KMS-11 (cell line): Measurements from ENCODE around the gene E2F6.

Experiments
- H2AFZ ChIP-seq: fragments of 200-600 bp; sonication (generic); 2 replicates; pipeline ENCODE4 v1.6.1; 2016; ENCODE audit warnings: antibody characterized with exemption, mixed run types, low read depth
- H3K27ac ChIP-seq: fragments of 200-600 bp; sonication (generic); 2 replicates; pipeline ENCODE4 v1.6.1; 2016; ENCODE audit warnings: mild to moderate bottlenecking, mixed run types
- H3K27me3 ChIP-seq: fragments of 200-600 bp; sonication (generic); 2 replicates; pipeline ENCODE4 v1.6.1; 2017; ENCODE audit warnings: mild to moderate bottlenecking, low read depth, mixed run types, moderate library complexity; ENCODE audit not compliant: insufficient read depth
- H3K36me3 ChIP-seq: fragments of 200-600 bp; sonication (generic); 2 replicates; pipeline ENCODE4 v1.6.1; 2017; ENCODE audit warnings: mild to moderate bottlenecking, mixed run types; ENCODE audit not compliant: insufficient read depth
- H3K4me1 ChIP-seq: fragments of 200-600 bp; sonication (generic); 2 replicates; pipeline ENCODE4 v1.6.1; 2016; ENCODE audit warnings: mild to moderate bottlenecking, low read depth, mixed run types; ENCODE audit not compliant: poor library complexity, severe bottlenecking
- H3K4me2 ChIP-seq: fragments of 200-600 bp; sonication (generic); 2 replicates; pipeline ENCODE4 v1.7.0; 2016; ENCODE audit warnings: mild to moderate bottlenecking, mixed run types
- H3K4me3 ChIP-seq: fragments of 200-600 bp; sonication (generic); IDR thresholded peaks from 2 replicates; pipeline ENCODE4 v1.6.1; 2017; ENCODE audit warnings: low read depth, low read length, mixed read lengths; ENCODE audit not compliant: insufficient read depth
- H3K79me2 ChIP-seq: fragments of 200-600 bp; sonication (generic); 2 replicates; pipeline ENCODE4 v1.6.1; 2016; ENCODE audit warnings: low read depth, mixed run types; ENCODE audit not compliant: insufficient read depth
- H3K9ac ChIP-seq: fragments of 200-600 bp; sonication (generic); 2 replicates; pipeline ENCODE4 v1.6.1; 2016; ENCODE audit warnings: mild to moderate bottlenecking, mixed run types
- H4K20me1 ChIP-seq: fragments of 200-600 bp; sonication (generic); 2 replicates; pipeline ENCODE4 v1.6.1; 2016; ENCODE audit warnings: mild to moderate bottlenecking, mixed run types; ENCODE audit not compliant: insufficient read depth
- TF ChIP-seq, protein P1 (sequence below): fragments of 200-600 bp; sonication (generic); conservative IDR thresholded peaks from 2 replicates; pipeline ENCODE4 v1.6.1; 2017; ENCODE audit warnings: low read depth, mild to moderate bottlenecking, antibody characterized with exemption, low read length, moderate library complexity, mixed read lengths

E2F6 gene

DNA sequence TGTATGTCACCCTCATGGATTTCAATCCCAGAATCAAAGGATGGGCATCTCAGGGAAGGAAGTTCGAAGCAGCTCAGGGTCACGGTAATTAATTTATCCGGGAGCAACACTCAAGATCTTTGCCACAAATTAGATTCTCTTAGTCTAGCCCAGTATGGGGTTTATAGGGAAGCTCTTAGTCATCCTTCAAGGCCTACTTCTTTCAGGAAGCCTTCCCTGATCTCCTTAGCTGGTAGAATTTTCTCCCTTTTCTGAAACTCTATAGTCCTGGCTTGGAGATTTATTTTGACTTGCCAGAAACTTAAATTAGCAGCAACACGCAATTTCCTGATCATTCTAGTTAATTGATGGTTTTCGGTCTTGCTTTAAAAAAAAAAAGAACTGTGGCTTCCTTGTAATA lies 47.4 kb upstream of the E2F6 start:
- Histone ChIP-seq H3K79me2 (no peaks in the 10 kb centered on the region), H3K4me3 (no peak overlapping the region), H3K4me2 (no peak overlapping the region), H3K36me3 (no peaks in the 10 kb centered on the region), H3K9ac (no peak overlapping the region), H3K4me1 (peaks cover 7% of the 10 kb centered on the region), H3K27me3 (no peaks in the 10 kb centered on the region), H3K27ac (no peak overlapping the region), H2AFZ (no peak overlapping the region), H4K20me1 (no peaks in the 10 kb centered on the region)
- TF ChIP-seq, protein P1, sequence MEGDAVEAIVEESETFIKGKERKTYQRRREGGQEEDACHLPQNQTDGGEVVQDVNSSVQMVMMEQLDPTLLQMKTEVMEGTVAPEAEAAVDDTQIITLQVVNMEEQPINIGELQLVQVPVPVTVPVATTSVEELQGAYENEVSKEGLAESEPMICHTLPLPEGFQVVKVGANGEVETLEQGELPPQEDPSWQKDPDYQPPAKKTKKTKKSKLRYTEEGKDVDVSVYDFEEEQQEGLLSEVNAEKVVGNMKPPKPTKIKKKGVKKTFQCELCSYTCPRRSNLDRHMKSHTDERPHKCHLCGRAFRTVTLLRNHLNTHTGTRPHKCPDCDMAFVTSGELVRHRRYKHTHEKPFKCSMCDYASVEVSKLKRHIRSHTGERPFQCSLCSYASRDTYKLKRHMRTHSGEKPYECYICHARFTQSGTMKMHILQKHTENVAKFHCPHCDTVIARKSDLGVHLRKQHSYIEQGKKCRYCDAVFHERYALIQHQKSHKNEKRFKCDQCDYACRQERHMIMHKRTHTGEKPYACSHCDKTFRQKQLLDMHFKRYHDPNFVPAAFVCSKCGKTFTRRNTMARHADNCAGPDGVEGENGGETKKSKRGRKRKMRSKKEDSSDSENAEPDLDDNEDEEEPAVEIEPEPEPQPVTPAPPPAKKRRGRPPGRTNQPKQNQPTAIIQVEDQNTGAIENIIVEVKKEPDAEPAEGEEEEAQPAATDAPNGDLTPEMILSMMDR = no peak

DNA sequence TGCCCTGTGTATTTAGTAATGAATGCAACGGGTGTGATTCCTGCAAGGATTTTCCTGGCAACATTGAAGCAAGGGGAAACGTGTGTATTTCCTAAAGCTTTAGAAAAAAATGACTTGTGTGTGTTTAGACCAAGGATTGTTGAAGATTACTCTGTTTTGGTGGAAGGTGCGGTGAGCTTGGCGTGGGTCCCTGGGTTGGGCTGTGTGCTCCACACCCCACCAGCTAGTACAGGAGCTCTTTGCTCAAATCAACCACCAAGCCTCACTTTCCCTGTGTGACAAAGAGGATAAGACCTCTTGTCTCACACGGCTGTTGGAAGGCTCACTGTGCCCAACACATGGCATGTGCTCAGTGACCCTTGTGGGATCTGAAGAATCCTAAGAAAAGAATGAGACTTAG lies 46.5 kb upstream of the E2F6 start:
- Histone ChIP-seq H2AFZ (no peak overlapping the region), H3K4me2 (no peak overlapping the region), H4K20me1 (no peaks in the 10 kb centered on the region), H3K27ac (no peak overlapping the region), H3K4me1 (peaks cover 16% of the 10 kb centered on the region), H3K27me3 (no peaks in the 10 kb centered on the region), H3K9ac (no peak overlapping the region), H3K4me3 (no peak overlapping the region), H3K36me3 (no peaks in the 10 kb centered on the region), H3K79me2 (no peaks in the 10 kb centered on the region)
- TF ChIP-seq, protein P1 = no peak

DNA sequence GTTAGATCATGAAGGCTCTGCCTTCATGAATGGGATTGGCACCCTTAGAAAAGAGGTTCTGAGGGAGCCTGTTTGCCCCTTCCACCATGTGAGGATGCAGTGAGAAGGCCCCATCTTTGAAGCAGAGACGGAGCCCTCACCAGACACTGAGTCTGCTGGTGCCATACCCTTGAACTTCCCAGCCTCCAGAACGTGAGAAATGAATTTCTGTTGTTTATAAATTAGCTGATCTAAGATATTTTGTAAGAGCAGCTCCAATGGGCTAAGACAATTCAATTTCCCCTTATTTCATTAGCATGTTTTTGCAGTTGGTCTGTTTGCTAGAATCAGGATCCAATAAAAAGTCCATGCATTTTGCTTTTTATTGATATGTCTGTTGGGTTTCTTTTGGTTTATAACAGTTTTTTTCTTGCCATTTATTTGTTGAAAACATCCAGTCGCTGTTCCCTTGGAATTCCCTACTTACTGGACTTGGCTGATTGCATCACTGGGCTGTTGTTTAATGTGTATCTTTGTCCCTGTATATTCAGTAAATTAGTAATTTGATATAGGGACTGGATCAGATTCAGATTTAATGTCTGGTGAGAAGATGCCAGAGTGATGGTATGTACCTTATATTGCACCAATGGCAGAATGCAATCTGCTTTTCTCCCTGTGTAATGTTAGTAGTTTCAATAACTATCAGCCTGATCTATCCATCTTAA lies 43.8 kb upstream of the E2F6 start:
- H3K79me2 ChIP-seq = no peaks in the 10 kb centered on the region
- H3K9ac ChIP-seq = no peak overlapping the region
- H3K36me3 ChIP-seq = no peaks in the 10 kb centered on the region
- no peaks in the 10 kb centered on the region for H4K20me1 ChIP-seq
- no peak overlapping the region for H3K4me3 ChIP-seq
- TF ChIP-seq, protein P1 = no peak
- H3K27ac ChIP-seq = no peak overlapping the region
- H3K4me2 ChIP-seq = no peak overlapping the region
- H3K4me1 ChIP-seq = peaks cover 39% of the 10 kb centered on the region
- H3K27me3 ChIP-seq = no peaks in the 10 kb centered on the region
- no peak overlapping the region for H2AFZ ChIP-seq

DNA sequence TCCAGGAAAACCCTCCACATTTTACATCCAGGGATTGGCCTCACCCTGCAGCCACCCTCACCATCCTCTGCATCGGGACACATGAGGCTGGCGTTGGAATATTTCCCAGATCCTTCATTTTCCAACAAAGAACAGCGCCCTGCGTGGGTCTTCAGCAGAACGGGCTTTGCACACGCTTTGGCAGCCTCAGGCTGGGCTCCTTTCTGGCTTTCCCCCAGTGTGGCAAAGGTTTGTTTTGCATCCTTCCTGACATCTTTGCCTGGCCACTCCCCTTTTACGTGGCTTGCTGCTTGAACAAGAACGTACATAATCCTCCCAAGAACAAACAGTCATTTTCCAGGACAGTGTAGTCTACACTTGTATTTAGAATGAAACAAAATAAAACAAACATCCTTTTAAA lies 42.3 kb upstream of the E2F6 start:
- H3K79me2 ChIP-seq = no peaks in the 10 kb centered on the region
- TF ChIP-seq, protein P1 = no peak
- peak overlapping the region; percentile 59 for H3K4me2 ChIP-seq
- H3K4me3 ChIP-seq = no peak overlapping the region
- H4K20me1 ChIP-seq = no peaks in the 10 kb centered on the region
- peak overlapping the region; percentile 88 for H3K27ac ChIP-seq
- 0 out of 2 replicates have a peak overlapping the region, but pooled peaks have one; percentile 9 for H2AFZ ChIP-seq
- H3K4me1 ChIP-seq = peaks cover 54% of the 10 kb centered on the region
- H3K27me3 ChIP-seq = no peaks in the 10 kb centered on the region
- H3K9ac ChIP-seq = no peak overlapping the region
- H3K36me3 ChIP-seq = no peaks in the 10 kb centered on the region
